Mesothelial cell of epicardium (in vitro differentiated cells): Measurements from ENCODE around the gene CAPN1. TPM values are rescaled to one million over a fixed set of nuclear protein-coding genes. Genes with fewer than 3 reads are reported as not detected.
"Not testable (repeated sequence)": the region's sequence is repeated elsewhere in the genome, so short reads cannot be mapped to it uniquely, and the experiment has no call there.

ENCODE experiments used
- DNase-seq, 2 experiments: peaks; one replicate each; pipeline ENCODE4 v3.0.0; 2021; ENCODE audit warnings: low spot score in 2 of 2; ENCODE audit not compliant: unreplicated experiment in 2 of 2
- H3K27ac Mint-ChIP-seq: 2 replicates; pipeline ENCODE4 v1.8.0; 2021; ENCODE audit warnings: mixed read lengths
- H3K27me3 Mint-ChIP-seq: 2 replicates; pipeline ENCODE4 v1.8.0; 2021; ENCODE audit warnings: low read depth, mixed read lengths
- H3K36me3 Mint-ChIP-seq: 2 replicates; pipeline ENCODE4 v1.8.0; 2021; ENCODE audit warnings: mixed read lengths
- H3K4me1 Mint-ChIP-seq: 2 replicates; pipeline ENCODE4 v1.8.0; 2021; ENCODE audit warnings: mixed read lengths
- H3K4me3 Mint-ChIP-seq: 2 replicates; pipeline ENCODE4 v1.8.0; 2021; ENCODE audit warnings: mild to moderate bottlenecking, moderate library complexity, mixed read lengths
- H3K9me3 Mint-ChIP-seq: 2 replicates; pipeline ENCODE4 v1.8.0; 2021; ENCODE audit warnings: mixed read lengths
- total RNA-seq: library from RNA; stranded (reverse); gene quantifications from 3 replicates; pipeline ENCODE4 v1.2.1, GENCODE V29; 2021
- TF ChIP-seq, protein P1 (sequence below): fragments of 200-600 bp; sonication (generic); IDR thresholded peaks from one replicate; pipeline ENCODE4 v1.5.0; 2021; ENCODE audit warnings: antibody characterized with exemption; ENCODE audit not compliant: unreplicated experiment

The CAPN1 gene
- total RNA-seq, 1 donor from 2014 or later = 196 TPM

DNA sequence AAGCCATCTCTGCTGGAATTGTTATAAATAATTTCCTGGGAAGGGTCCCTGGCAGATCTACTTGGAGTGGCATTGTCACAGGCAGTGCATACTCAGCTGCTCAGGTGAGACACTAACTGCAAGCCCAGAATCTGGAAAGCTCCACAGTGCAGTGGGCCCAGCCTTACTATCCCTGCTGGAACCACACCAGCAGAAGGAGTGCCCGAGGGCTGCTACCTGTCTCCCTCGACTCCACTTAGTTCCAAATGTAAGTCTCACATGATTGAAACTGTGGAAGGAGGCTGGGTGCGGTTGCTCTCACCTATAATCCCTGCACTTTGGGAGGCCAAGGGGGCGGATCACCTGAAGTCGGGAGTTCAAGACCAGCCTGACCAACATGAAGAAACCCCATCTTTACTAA, 33.1 kb upstream of the CAPN1 start:
- Mint-ChIP-seq H3K4me3 (no peak overlapping the region), H3K27ac (no peak overlapping the region), H3K4me1 (peaks cover 18% of the 10 kb centered on the region), H3K27me3 (peaks cover 23% of the 10 kb centered on the region), H3K36me3 (no peaks in the 10 kb centered on the region), H3K9me3 (no peaks in the 10 kb centered on the region)
- TF ChIP-seq, protein P1, sequence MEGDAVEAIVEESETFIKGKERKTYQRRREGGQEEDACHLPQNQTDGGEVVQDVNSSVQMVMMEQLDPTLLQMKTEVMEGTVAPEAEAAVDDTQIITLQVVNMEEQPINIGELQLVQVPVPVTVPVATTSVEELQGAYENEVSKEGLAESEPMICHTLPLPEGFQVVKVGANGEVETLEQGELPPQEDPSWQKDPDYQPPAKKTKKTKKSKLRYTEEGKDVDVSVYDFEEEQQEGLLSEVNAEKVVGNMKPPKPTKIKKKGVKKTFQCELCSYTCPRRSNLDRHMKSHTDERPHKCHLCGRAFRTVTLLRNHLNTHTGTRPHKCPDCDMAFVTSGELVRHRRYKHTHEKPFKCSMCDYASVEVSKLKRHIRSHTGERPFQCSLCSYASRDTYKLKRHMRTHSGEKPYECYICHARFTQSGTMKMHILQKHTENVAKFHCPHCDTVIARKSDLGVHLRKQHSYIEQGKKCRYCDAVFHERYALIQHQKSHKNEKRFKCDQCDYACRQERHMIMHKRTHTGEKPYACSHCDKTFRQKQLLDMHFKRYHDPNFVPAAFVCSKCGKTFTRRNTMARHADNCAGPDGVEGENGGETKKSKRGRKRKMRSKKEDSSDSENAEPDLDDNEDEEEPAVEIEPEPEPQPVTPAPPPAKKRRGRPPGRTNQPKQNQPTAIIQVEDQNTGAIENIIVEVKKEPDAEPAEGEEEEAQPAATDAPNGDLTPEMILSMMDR = no peak
- no peak for DNase-seq

DNA sequence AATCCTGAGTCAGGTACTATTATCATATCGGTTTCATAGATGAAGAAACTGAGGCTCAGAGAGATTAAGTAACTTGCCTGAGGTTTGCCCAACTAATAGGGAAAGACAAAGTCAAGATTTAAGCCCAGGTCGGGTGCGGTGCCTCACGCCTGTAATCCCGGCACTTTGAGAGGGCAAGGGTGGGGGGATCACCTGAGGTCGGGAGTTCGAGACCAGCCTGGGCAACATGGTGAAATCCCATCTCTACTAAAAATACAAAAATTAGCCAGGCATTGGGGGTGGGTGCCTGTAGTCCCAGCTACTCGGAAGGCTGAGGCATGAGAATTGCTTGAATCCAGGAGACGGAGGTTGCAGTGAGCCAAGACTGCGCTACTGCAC, 31.6 kb upstream of the CAPN1 start:
- Mint-ChIP-seq H3K4me1 (peaks cover 18% of the 10 kb centered on the region), H3K4me3 (peak overlapping the region; percentile 36), H3K27me3 (peaks cover 17% of the 10 kb centered on the region), H3K27ac (peak overlapping the region; percentile 95)
- not testable (repeated sequence) for H3K36me3 Mint-ChIP-seq, DNase-seq, H3K9me3 Mint-ChIP-seq

DNA sequence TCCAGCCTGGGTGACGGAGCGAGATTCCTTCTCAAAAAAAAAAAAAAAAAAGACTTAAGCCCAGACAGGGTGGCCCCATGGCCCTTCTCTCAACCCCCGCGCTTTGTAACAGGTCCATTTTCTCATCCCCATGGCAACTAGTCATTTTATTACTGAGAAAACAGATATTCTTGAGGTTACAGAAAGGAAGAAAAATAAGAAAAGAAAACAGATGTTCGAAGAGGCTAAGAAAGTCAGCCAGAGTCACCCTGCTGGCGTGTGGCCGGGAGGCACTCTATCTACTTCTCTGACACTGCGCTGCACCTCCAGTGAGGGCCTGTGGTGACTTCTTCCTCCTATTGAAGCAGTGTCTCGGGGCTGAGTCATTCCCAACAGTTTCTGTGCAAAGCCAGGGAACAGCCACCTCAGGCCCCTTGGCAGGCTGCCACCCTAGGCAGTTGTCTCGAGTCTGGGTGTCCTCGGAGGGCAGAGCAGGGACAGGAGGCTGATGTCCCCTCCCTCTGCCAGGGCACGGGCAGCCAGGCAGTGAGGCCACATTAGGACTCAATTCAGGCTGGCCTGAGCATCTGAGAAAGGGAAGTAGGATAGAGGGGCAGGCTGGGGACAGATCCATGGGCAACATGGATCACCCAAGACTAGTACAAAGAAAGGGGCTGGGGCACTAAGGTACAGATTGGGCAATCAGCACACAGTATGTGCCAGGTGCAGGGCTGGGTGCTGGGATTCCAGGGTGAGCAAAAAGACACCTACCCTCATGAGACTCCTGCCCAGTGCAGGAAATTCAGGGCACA, 31.0 kb upstream of the CAPN1 start:
- DNase-seq = peak in 1 of 2 experiments; percentile 67
- H3K9me3 Mint-ChIP-seq = no peaks in the 10 kb centered on the region
- no peaks in the 10 kb centered on the region for H3K36me3 Mint-ChIP-seq
- peaks cover 14% of the 10 kb centered on the region for H3K27me3 Mint-ChIP-seq
- peaks cover 18% of the 10 kb centered on the region for H3K4me1 Mint-ChIP-seq
- TF ChIP-seq, protein P1 = no peak
- H3K4me3 Mint-ChIP-seq = peak overlapping the region; percentile 36
- peak overlapping the region; percentile 95 for H3K27ac Mint-ChIP-seq

DNA sequence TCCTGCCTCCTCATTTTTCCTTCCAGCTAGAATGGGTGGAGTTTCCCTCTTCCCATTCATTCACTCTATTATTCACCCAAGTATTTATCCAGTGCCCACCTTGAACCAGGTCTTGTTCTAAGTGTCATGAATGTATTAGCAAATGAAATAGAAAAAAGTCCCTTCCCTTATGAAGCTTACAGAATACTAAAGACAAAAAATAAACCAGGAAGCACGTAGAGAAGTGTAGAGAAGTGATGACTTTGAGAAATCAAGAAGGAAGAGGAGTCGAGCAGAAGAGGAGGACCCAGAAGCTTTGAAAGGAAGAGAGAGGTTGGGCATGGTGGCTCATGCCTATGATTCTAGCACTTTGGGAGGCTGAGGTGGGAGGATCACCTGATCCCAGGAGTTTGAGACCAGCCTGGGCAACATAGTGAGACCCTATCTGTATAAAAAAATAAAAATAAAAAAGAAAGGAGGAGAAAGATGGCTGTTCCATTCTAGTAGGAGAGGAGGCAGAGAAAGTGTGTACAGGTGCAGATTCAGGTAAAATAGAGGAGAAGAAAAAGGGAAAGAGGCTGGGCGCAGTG, 30.3 kb upstream of the CAPN1 start:
- H3K27me3 Mint-ChIP-seq = peaks cover 10% of the 10 kb centered on the region
- H3K36me3 Mint-ChIP-seq = no peaks in the 10 kb centered on the region
- no peaks in the 10 kb centered on the region for H3K9me3 Mint-ChIP-seq
- no peak overlapping the region for H3K4me3 Mint-ChIP-seq
- H3K27ac Mint-ChIP-seq = peak overlapping the region; percentile 95
- peaks cover 18% of the 10 kb centered on the region for H3K4me1 Mint-ChIP-seq
- TF ChIP-seq, protein P1 = no peak
- no peak for DNase-seq

DNA sequence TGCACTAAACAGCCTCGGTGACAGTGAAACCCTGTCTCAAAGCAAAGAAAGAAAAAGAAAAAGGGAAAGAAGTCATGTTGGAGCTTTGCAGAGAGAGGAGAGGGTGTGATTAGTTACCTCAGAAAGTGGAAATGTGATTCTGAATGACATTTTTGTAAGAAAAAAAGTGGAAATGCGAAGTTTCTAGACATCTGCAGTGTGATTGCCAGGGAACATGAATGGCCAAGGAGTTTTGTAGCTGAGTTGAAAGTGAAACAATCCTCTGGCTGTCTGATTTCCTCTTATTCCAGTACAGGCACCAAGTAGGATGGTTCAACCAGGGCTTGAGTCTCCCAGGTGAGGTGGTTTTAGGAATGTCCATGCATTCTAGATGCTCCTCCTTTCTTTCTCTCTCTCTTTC, 29.6 kb upstream of the CAPN1 start:
- Mint-ChIP-seq H3K9me3 (no peaks in the 10 kb centered on the region), H3K4me1 (peaks cover 18% of the 10 kb centered on the region), H3K27ac (peak overlapping the region; percentile 16), H3K27me3 (peaks cover 10% of the 10 kb centered on the region), H3K4me3 (no peak overlapping the region), H3K36me3 (no peaks in the 10 kb centered on the region)
- DNase-seq = no peak
- TF ChIP-seq, protein P1 = no peak

DNA sequence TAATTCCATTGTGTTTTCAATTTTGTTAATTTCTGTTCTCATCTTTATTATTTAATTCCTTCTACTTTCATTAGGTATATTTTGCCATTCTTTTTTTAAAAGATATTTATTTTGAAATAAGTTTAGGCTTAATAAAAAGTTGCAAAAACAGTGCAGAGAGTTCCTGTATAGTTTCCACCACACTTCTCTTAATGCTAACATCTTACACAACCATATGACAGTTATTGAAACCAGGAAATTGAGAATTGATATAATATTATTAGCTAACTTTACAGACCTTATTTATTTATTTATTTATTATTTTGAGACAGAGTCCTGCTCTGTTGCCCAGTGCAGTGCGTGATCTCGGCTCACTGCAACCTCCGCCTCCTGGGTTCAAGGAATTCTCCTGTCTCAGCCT, 25.5 kb upstream of the CAPN1 start:
- Mint-ChIP-seq H3K9me3 (no peaks in the 10 kb centered on the region), H3K4me1 (peaks cover 2% of the 10 kb centered on the region)
- TF ChIP-seq, protein P1 = no peak

More for the DNA sequence above, 25.5 kb upstream of the CAPN1 start:
- H3K4me3 Mint-ChIP-seq = no peak overlapping the region
- H3K27ac Mint-ChIP-seq = no peak overlapping the region
- peaks cover 13% of the 10 kb centered on the region for H3K27me3 Mint-ChIP-seq
- H3K36me3 Mint-ChIP-seq = no peaks in the 10 kb centered on the region
- no peak for DNase-seq
